Posterior vena cava (tissue), 2 donors: ENCODE data around the gene THEMIS2. TPM values are rescaled to one million over a fixed set of nuclear protein-coding genes. Genes with fewer than 3 reads are reported as not detected.
"Not testable (repeated sequence)": the region's sequence is repeated elsewhere in the genome, so short reads cannot be mapped to it uniquely, and the experiment has no call there.

Experiments
- DNase-seq: peaks from one replicate; pipeline ENCODE4 v3.0.0-alpha.2; 2020; ENCODE audit warnings: low spot score
- intact Hi-C, 2 donors: fragments of 100-400 bp; cut with DNase I; formaldehyde crosslinking; loops; one replicate each; pipeline versions ENCODE4 v1.14.1 to v1.14.2; 2022 to 2023
- total RNA-seq, 2 donors: library from RNA; stranded (reverse); fragmentation: NEBNext Ultra II Directional; extraction: Animal tissue kit (Norgen Biotek cat#: 25700); gene quantifications; one replicate each; pipeline ENCODE4 v1.2.1, GENCODE V29; 2021
- donor health status: DM: yes; HTN: yes; CAD: no.
- donor health status: DM: yes; HTN: yes; CAD: no.

THEMIS2 gene
- total RNA-seq, 2 donors from 2014 or later, result 21.0 to 34.7 TPM

DNA sequence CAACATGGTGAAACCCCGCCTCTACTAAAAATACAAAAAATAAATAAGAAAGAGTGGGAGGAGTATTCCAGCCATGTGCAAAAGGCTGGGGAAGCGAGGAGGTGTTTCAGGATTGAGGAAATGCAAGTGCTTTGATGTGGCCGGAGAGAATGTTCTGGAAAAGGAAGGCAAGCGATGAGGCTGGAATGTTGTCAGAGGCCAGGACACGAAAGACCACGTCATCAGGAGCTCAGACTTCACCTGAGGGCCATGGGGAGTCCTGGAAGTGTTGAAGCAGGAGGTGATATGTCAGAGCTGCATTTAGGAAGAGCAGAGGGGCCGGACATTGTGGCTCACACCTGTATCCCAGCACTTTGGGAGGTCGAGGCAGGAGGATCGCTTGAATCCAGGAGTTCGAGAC lies 10.9 kb upstream of the THEMIS2 start:
- intact Hi-C loops, result no loop called here
- DNase-seq, result no peak

DNA sequence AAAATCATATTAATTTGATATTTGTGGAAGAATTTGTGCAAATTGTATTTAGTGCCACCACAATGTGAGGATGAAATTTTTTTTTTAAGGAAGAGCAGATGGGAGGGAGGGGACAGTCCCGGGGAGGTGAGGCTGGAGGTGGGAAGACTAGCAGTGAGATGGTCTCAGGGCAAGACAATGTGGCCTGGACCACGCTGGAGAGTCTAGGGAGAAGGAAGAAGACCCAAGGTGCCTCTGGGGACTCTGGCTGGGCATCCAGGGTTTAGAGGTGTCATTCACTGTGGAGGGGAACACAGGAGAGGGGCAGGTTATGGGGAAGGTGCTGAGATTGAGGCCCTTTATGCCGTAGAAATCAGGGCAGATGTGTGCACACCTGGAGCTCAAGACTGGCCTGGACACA lies 10.3 kb upstream of the THEMIS2 start:
- intact Hi-C loops, result no loop called here
- DNase-seq, result no peak

DNA sequence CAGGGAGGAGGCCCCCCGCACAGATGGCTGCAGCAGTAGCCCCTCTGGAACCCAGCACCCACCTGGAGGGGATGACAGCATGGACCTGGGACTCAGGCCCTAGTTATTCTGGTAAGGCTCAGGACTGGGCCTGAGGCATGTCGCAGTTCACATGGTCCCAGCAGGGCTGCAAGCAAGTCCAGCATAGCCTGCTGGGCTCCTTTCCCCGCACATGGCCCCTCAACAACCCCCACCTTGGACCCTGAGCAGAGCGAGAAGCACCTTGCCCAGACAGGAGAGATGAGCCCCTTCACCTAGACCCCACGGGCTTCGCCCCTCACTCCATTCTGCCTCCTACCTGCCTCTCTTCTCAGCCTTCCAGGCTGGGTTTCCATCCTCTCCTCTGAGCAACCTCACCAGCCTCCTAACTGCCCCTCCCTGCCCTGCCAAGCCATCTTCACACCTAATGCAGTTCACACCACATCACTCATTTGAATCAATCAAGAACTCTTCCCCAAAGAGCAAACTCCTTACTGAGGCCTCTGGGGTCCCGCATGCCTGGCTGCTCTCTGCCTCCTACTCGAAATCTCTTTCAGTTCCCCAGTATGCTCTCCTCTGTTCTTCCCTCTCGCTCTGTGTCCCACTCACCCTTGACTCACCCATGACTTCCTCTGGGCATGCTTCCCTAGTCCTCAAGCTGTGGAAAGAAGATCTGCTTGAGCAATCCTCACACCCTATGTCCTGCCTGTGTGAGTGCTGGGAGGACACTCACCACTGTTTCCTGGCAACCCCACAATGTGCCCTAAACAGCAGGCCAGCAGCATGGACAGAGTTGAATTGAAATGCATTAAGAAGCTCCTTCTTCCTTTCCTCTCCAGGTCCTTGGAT lies 9.4 kb upstream of the THEMIS2 start:
- intact Hi-C loops, result no loop called here
- DNase-seq, result peak; percentile 88

DNA sequence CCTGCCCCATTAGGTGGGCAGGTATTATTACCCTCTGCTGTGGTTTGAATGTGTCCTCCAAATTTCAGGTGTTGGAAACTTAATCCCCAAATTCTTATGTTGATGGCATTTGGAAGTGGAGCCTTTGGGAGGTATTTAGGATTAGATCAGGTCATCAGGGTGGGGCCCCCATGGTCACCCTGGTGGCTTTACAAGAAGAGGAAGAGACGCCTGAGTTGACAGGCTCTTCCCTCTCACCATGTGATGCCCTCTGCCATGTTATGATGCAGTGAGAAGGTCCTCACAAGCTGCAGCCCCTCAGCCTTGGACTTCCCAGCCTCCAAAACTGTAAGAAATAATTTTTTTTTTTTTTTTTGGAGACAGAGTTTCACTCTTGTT lies 8.8 kb upstream of the THEMIS2 start:
- DNase-seq, result no peak
- intact Hi-C loops, result no loop called here

DNA sequence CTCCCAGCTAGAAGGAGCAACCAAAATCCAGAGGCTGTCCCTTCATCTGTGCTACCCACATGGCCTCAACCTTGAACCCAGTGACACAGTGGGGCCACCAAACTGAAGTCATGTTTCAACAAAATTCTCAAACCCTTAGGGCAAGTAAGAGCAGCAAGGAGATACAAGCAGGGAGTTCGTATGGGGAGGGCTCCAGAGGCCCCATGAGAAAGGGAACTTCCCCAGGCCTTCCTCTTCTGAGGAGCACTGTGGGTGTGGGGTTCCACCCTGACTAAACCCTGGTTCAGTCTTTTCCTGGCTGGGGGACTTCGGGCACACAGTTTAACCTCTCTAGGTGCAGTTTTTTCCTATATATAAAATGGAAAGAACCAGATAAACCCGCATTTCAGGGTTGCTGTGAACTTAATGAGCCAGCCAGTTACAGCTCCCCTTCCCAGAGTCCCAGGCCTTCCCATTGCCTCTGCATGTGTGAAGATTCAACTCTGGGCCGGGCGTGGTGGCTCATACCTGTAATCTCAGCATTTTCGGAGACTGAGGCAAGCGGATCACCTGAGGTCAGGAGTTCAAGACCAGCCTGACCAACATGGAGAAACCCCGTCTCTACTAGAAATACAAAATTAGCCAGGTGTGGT lies 8.0 kb upstream of the THEMIS2 start:
- DNase-seq, result peak; percentile 56
- intact Hi-C loops, result no loop called here

DNA sequence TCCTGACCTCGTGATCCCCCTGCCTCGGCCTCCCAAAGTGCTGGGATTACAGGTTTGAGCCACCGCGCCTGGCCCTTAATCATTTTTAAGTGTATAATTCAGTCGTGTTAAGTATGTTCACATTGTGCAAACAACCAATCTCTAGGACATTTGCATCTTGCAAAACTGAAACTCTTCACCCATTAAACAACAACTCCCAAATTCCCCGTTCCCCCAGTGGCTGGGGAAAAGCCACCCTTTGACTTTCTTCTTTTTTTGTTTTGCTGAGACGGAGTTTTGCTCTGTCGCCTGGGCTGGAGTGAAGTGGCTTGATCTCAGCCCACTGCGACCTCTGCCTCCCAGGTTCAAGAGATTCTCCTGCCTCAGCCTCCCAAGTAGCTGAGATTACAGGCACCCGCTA lies 6.5 kb upstream of the THEMIS2 start:
- DNase-seq, result no peak
- intact Hi-C loops, result no loop called here

DNA sequence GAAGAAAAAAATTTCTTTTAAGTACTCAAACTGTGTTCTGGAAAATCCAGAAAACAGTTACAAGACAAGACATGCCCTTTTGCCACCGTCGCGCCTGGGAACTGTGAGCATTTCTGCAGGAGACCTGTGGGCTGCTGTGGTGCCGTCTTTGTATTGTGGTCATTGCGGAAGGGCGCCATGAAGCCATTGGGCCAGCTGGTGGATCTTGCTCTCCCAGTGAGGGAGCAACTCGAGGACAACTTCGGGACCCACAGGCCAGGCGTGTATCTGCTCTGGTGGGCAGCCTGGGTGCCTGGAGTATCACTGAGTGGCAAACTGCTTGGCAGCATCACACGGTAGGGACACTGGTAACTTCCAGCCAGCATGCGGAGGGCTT lies 3.8 kb upstream of the THEMIS2 start:
- intact Hi-C loops, result no loop called here
- DNase-seq, result no peak

DNA sequence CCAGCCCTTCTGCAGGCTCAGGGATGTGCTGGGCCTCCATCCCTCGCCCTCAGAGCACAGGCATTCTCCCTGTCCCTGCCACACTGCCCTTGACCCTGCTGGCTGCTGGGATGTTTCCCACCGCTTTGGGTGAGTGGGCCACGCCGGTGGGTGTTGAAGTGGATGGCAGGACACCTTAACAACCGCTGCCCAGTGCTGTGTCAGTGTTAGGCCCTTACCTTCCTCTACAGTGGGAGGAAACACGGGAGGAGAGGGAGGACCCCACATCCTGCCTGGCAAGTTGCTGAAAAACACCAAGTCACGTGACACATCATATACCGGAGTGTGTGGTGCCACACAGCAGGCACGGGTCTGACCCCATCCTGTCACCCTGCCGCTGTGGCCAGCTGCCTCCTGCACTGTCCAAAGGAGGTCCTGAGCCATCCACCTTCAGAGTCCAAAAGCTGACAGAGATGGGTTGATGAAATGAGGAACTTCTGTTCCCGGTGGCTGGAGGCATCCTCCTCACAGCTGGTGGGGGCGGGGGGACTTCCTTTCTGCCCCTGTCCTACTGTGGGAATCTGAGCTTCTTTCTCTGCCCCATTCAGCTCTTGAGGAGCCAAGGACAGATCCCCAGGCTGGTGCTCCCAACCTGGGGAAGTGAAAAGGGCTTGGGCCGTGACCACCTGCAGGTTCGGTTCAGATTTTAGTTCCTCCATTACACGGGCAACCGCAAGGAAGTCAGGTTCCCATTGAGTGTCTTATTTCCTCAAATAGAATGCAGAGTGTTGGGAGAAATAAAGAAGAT lies 3.2 kb upstream of the THEMIS2 start:
- intact Hi-C loops, result no loop called here
- no peak for DNase-seq

DNA sequence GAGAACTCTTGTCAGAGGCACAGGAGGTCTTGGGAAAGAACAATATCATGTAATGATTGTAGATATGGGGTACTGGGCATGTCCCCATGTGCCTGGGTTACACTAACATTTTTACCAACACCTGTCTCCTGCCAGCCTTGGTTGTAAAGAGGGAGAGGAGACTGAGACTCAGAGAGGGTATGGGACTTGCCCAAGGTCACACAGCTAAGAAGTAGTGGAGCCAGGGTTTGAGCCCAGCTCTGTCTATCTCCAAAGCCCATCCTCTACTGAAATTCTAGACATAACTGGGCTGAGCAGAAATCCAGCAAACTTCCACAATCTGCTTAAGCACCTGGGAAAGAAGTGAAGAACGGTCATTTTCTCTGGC lies 2.6 kb upstream of the THEMIS2 start:
- no peak for DNase-seq
- intact Hi-C loops, result no loop called here

DNA sequence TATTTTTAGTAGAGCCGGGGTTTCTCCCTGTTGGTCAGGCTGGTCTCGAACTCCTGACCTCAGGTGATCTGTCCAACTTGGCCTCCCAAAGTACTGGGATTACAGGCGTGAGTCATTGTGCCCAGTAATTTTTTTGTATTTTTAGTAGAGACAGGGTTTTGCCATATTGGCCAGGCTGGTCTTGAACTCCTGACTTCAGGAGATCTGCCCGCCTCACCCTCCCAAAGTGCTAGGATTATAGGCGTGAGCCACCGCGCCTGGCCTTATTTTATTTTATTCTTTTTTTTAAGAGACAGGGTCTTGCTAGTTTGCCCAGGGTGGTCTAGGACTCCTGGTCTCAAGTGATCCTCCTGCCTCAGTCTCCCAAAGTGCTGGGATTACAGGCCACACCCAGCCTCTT lies 1.3 kb upstream of the THEMIS2 start:
- intact Hi-C loops, DNase-seq: not testable (repeated sequence)

DNA sequence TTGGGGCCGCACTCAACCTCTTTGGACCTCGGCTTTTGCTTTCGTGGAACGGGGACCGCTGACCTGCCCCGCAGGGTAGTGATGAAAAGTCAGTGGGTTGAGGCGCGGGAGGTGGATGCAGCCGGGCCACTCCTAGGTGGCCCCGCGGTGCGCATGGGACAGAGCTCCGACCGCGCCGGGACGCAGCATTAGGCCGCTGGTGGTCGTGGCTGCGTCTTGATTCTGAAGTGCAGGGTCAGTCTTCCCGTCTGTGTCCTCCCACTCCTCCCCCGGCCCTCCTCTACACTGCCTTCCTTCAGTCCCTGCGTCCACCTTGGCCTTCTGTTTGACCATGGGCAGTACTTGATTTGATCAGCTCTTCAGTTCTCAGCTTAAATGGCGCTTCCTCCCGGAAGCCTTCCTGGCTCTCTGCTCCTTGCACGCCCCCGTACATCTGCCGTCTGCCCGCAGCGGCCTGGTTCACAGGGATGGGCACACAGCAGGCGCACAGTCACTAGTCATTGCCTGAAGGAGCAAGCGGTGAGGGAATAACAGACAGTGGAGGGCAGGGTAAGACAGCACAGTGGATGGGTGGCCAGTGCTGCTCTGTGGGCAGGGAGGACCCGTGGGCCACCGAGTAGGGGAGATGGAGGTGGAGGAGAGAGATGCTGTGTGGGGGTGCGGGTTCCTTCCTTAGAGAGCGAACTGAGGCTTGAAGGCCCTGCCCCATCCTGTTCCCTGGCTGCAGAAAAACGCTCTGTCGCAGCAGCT lies 633 bp downstream of the THEMIS2 start:
- intact Hi-C loops, result no loop called here
- DNase-seq, result no peak

DNA sequence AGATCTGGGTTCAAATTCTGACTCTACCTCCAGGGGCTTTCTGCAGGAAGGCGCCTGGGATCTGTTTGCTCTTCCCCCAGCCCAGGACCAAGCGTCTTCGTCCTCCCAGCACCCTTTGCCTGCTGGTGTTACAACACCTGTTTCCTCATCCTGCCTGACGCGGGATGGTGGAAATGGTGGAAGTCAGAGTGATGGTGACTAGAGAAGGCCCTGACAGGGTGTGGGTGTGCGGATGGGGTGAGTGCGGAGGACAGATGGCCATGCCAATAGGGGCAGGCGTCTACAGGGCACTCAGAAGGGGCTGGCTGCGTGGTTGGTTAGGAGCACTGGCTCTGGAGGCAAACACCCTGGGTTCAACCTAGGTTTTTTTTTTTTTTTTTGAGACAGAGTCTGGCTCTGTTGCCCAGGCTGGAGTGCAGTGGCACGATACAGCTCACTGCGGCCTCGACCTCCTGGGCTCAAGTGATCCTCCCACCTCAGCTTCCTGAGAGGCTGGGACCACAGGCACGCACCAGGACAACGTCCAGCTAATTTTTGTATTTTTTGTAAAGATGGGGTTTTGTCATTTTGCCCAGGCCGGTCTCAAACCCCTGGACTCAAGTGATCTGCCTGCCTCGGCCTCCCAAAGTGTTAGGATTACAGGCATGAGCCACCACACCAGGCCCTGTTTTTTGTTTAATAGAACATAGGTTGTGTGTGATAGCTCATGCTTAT lies 1.5 kb downstream of the THEMIS2 start:
- peak; percentile 86 for DNase-seq
- intact Hi-C loops, result no loop called here

DNA sequence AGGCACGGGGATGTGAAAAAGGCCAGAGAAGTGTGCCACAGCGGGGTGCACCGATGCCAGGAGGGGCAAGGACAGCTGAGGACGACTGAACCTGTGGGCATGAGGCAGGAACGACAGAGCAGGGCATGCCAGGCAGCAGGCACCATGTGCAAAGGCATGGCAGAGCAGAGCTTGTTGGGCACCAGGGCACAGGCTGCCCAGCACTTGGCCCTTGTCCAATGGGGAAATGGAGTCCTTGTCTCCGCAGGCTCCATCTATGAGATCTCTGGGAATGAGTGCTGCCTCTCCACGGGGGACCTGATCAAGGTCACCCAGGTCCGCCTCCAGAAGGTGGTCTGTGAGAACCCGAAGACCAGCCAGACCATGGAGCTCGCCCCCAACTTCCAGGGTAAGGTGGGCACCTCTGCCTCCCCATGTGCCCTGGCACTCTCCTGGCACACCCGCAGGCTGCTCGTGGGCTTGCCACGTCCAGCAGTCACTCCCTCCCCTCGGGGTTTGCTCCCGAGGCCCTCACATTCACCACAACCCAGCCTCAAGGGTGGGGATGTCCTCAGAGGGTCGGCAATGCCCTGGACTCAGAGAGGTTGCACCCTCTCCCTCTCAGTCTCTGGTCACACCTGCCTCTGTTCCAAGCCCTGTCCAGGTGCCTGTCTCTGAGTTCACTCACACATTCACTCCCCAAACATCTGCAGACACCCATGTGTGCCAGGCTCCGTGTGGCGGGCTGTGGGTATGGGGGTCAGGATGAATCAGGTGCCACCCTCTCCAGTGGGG lies 4.2 kb downstream of the THEMIS2 start:
- intact Hi-C loops, result no loop called here

DNA sequence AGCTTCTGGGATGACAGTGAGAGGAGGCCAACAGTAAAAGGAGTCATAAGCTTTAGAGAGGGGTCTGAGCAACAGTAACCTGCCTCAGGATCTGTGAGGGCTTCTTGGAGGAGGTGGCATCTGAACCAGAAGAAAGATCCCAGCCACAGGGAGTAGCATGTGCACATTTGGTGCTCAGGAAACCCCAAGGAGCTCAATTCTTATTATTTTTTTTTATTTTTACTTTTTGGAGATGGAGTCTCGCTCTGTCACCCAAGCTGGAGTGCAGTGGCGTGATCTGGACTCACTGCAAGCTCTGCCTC lies 4.7 kb downstream of the THEMIS2 start:
- intact Hi-C loops, result no loop called here
- DNase-seq, result no peak

More for the DNA sequence above, 4.2 kb downstream of the THEMIS2 start:
- peak; percentile 73 for DNase-seq

DNA sequence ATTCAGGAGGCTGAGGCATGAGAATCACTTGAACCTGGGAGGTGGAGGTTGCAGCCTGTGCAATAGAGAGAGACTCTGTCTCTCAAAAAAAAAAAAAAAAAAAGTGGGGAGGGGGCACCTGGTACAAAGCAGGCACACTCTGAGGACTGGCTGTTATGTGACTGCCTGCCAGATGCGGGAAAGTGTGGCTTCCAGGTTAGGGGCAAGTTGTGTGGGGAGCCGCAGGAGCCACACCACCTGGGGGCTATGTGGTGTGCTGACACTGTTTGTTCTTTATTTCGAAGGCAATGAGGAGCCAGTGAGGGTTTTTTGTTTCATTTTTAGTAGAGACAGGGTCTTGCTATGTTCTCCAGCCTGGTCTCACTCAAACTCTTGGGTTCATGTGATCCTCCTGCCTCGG lies 5.7 kb downstream of the THEMIS2 start:
- intact Hi-C loops, result no loop called here

DNA sequence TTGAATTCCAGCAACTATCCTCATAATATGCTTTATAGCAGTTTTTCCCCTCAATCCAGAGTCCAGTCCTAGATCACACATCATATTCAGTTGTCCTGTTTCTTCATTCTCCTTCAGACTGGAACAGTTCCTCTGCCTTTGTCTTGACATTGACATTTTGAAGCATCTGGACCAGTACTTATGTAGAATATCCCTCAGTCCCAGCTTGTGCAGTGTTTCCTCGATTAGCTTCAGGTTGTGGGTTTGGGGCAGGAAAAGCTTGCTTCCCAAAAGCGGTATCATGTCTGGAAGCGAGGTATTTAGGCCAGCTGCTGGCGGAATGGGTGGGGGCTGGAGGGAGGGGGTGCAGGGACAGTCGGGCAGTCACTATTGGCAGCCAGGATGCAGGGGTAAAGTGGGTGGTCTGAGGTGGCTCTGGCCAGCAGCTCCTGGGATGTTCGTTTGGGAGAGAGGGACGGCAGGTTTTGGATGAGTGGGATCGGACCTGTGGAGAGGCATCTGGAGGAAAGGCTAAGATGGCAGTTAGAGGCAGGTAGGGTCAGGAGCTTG lies 6.5 kb downstream of the THEMIS2 start:
- peak; percentile 41 for DNase-seq
- intact Hi-C loops, result no loop called here

More for the DNA sequence above, 5.7 kb downstream of the THEMIS2 start:
- DNase-seq, result peak; percentile 14

DNA sequence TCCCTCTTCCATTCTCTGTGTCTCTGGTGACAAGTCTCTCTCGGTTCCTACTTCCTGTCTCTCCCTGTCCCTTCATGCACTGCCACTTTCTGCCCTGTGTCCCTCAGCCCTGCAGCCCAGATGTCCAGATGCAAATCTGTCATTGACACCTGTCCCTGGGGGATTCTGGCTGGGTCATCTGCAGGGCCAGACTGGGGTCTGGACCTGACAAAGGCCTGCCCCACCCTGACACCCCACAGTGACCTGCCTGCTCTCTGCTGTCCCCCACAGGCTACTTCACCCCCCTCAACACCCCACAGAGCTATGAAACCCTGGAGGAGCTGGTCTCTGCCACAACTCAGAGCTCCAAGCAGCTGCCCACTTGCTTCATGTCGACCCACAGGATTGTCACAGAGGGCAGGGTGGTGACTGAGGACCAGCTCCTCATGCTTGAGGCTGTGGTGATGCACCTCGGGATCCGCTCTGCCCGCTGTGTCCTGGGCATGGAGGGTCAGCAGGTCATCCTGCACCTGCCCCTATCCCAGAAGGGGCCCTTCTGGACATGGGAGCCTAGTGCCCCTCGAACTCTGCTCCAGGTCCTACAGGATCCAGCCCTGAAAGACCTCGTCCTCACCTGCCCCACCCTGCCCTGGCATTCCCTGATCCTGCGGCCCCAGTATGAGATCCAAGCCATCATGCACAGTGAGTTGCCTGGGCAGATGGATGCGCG lies 7.2 kb downstream of the THEMIS2 start:
- DNase-seq, result peak; percentile 66
- intact Hi-C loops, result no loop called here

DNA sequence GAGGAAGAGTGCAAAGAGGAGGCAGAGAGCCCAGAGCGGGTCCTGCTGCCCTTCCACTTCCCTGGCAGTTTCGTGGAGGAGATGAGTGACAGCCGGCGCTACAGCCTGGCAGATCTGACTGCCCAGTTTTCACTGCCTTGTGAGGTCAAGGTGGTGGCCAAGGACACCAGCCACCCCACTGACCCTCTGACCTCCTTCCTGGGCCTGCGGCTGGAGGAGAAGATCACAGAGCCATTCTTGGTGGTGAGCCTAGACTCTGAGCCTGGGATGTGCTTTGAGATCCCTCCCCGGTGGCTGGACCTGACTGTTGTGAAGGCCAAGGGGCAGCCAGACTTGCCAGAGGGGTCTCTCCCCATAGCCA lies 10.2 kb downstream of the THEMIS2 start:
- DNase-seq, result no peak

More for the DNA sequence above, 10.2 kb downstream of the THEMIS2 start:
- intact Hi-C loops, result no loop called here
